Vagina (tissue), 2 donors: Measurements from ENCODE around the gene FUT8.

Experiments used
- POLR2A ChIP-seq, 2 donors: fragments of 450-650 bp; IDR thresholded peaks; one replicate each; pipeline ENCODE4 v1.6.1; 2017; ENCODE audit warnings: antibody characterized with exemption in 2 of 2, mild to moderate bottlenecking in 2 of 2, moderate library complexity in 2 of 2
- POLR2AphosphoS5 ChIP-seq, 2 donors: sonication (generic); formaldehyde crosslinking; IDR thresholded peaks; one replicate each; pipeline ENCODE4 v1.9.0; 2017; ENCODE audit warnings: antibody characterized with exemption in 2 of 2, mild to moderate bottlenecking in 2 of 2, low read depth in 1 of 2; ENCODE audit not compliant: insufficient read depth in 1 of 2
- TF ChIP-seq, protein P1 (sequence below), 3 experiments: fragments of 450-650 bp in 2 of 3; fragments of 200-600 bp in 1 of 3; sonication (generic) in 1 of 3; IDR thresholded peaks; one replicate each; pipeline ENCODE4 v1.5.1; 2017 to 2019; ENCODE audit warnings: antibody characterized with exemption in 3 of 3, mild to moderate bottlenecking in 2 of 3, moderate library complexity in 2 of 3

GRCh38 chr14:65720743-65721142 lies 308.2 kb downstream of the FUT8 start:
- TF ChIP-seq POLR2A (IDR thresholded peaks at IDR 0.05): no peak
- TF ChIP-seq, protein P1, sequence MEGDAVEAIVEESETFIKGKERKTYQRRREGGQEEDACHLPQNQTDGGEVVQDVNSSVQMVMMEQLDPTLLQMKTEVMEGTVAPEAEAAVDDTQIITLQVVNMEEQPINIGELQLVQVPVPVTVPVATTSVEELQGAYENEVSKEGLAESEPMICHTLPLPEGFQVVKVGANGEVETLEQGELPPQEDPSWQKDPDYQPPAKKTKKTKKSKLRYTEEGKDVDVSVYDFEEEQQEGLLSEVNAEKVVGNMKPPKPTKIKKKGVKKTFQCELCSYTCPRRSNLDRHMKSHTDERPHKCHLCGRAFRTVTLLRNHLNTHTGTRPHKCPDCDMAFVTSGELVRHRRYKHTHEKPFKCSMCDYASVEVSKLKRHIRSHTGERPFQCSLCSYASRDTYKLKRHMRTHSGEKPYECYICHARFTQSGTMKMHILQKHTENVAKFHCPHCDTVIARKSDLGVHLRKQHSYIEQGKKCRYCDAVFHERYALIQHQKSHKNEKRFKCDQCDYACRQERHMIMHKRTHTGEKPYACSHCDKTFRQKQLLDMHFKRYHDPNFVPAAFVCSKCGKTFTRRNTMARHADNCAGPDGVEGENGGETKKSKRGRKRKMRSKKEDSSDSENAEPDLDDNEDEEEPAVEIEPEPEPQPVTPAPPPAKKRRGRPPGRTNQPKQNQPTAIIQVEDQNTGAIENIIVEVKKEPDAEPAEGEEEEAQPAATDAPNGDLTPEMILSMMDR (IDR thresholded peaks at IDR 0.05): no peak
- TF ChIP-seq POLR2AphosphoS5 (IDR thresholded peaks at IDR 0.05; ENCODE audit: insufficient read depth in 1 of 2, low read depth in 1 of 2): no peak
